ENCODE measurements around the gene AATF. TPM values are rescaled to one million over a fixed set of nuclear protein-coding genes. Genes with fewer than 3 reads are reported as not detected.
"Not testable (repeated sequence)": the region's sequence is repeated elsewhere in the genome, so short reads cannot be mapped to it uniquely, and the experiment has no call there.

Gene AATF
- total RNA-seq, 1 donor from 2014 or later, result 14.0 TPM

DNA sequence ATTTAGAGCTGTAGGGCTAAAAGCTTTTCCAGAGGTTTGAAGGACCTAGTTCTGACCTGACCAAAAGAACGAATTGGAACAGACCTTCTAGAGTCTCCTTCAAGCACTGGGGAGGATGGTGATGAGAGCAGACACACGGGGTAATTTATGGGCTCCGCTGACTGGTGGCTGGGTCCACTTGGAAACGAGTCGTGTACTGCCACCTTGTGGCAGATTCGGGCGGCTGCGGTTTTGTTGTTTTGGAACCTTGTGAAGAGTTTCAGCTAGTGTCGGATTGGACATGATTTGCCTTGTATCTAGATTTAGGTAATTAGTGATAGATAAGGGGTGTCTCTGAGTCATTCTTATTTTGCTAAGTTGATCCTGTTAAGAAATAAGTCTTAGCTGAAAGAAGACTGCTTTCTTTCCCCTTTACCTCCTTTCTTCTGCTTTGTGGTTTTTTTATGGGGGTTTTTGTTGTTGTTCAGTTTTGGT, 98.9 kb downstream of the AATF start:
- DNase-seq (ENCODE audit: low spot score), result peak; percentile 83

DNA sequence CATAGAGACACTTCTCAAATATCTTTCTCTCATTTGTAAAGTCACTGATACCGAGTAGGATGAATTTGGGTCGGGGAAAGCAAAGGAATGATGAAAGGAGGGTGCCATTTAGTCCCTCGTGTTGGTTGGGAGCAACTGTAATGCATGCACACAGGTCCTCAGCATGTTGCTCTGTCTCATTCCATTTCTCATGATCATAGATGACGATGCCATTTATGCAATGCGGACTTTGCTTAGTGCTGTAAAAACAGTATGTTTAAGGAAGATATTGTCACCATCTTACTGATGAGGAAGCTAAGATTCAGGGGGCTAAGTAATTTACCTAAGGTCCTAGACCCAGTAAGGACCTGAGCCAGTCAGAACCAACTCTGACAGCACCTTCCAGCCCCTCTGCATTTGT, 100.1 kb downstream of the AATF start:
- DNase-seq (ENCODE audit: low spot score), result no peak

DNA sequence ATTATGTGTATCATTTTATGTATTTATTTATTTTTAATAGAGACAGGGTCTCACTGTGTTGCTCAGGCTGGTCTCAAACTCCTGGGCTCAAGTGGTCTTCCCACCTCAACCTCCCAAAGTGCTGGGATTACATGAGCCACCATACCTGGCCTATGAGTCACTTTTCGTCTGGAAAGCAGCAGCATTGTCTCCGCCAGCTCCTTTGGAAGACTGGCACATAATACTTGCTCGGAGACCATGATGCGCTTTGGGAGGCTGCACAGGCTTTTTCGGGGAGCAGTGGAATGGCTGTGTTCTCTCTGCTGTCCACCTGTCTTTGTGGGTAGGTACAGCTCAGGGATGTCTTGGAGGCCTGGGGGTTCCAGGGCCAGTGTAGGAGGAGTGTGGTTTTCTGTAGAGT, 102.2 kb downstream of the AATF start:
- no peak for DNase-seq (ENCODE audit: low spot score)

GRCh38 chr17:37051381-37051780, 102.6 kb downstream of the AATF start:
- DNase-seq (ENCODE audit: low spot score), result no peak

DNA sequence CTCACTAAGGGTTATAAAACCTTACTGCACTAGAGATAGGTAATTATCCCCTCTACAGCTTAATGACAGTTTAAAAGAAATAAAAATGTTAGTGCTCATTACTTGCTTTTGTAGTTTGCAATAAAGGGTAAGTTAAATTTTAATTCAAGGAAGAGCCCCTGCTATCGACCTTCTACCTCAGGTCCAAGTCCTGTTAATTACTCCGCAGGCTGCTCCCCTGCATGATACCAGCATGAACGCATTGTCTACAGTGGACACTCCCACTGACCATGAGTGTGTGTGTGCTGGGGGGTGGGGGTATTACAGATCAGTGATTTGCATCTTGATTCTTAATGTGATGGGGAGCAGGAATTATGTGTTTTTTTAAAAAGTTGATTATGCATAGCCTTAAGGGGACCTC, 103.1 kb downstream of the AATF start:
- no peak for DNase-seq (ENCODE audit: low spot score)

- no peak for DNase-seq (ENCODE audit: low spot score)
These were observed 103.7 kb downstream of the AATF start for GRCh38 chr17:37052450-37052849.

GRCh38 chr17:37054894-37055293, 106.1 kb downstream of the AATF start:
- no peak for DNase-seq (ENCODE audit: low spot score)

DNA sequence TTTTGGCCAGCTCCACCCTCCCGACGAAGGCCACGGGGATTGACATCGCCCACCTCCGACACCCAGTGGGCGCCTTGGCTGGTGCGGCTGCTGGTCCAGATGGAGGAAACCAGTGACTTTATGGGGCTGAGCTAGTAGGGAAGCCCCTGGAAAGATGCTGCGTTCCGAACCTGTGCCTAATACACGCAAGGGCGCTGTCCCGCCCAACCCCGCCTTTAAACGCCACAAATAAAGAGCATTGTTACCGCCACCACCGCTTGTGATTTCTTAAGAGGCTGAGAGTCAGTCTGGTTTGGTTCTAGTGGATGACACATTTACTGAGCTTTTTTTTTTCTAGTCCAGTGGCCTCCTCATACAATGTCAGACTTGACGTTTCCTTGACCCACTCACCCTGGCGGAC, 107.9 kb downstream of the AATF start:
- DNase-seq (ENCODE audit: low spot score), result no peak

DNA sequence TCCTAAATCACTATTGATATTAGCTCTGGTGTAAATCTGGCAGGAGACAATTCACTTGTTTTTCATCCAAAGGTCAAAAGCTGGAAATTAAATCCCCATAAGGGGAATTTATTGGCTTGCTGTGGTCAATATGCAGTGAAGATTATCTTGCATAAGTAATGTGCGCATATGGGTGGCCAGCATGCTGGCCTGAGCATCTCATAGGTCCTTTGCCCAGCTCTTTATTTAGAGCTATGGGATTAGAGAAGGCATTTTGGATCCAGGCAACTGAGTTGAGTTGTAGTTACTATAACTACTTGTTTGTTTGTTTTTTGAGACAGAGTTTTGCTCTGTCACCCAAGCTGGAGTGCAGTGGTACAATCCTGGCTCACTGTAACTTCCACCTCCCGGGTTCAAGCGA, 110.7 kb downstream of the AATF start:
- no peak for DNase-seq (ENCODE audit: low spot score)

GRCh38 chr17:37060094-37060493, 111.3 kb downstream of the AATF start:
- no peak for DNase-seq (ENCODE audit: low spot score)

GRCh38 chr17:37060928-37061327, 112.2 kb downstream of the AATF start:
- DNase-seq (ENCODE audit: low spot score), result no peak

- DNase-seq (ENCODE audit: low spot score), result no peak
These were observed 113.3 kb downstream of the AATF start for GRCh38 chr17:37062021-37062420.

DNA sequence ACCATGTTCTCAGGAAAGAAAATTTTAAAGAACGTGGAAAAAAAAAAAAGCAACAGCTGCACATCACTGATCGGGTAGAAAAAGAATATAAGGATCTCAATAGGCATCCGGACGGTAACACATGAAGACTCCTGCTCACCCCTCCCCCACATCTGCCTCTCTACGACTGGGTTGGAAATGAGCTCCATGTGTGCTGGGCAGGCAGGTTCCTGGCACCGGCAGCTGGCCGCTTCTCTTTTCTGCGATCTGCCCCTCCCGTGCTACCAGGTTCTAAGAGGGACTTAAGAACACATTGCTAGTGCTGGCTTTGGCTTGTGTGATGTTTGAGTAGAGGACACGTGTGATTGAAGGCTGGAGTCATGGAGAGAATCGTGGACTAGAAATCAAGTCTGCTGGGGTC, 115.5 kb downstream of the AATF start:
- no peak for DNase-seq (ENCODE audit: low spot score)

DNA sequence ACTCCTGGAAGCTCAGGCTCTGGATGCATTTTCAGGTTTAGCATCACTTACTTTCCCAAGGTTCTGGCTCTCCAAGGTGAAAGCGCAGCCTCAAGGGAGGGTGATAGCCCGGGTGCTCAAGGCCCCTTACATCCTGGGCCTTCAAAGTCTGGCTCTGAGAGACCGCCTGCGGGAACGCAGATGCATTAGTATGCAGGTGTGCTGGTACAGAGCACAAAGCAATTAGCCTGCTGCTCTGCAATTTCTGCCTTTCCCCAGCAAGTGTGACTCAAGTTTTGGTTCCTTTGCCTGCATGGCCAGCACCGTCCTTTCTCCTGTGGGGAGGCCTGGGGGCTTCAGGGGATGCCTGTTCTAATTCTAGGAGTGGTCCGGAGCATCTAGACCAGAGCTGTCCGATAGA, 116.2 kb downstream of the AATF start:
- DNase-seq (ENCODE audit: low spot score), result no peak

- DNase-seq (ENCODE audit: low spot score), result no peak
These were observed 117.0 kb downstream of the AATF start for GRCh38 chr17:37065486-37066321.

GRCh38 chr17:37066322-37067255, 117.8 kb downstream of the AATF start:
- no peak for DNase-seq (ENCODE audit: low spot score)

GRCh38 chr17:37067555-37068111, 118.9 kb downstream of the AATF start:
- no peak for DNase-seq (ENCODE audit: low spot score)

DNA sequence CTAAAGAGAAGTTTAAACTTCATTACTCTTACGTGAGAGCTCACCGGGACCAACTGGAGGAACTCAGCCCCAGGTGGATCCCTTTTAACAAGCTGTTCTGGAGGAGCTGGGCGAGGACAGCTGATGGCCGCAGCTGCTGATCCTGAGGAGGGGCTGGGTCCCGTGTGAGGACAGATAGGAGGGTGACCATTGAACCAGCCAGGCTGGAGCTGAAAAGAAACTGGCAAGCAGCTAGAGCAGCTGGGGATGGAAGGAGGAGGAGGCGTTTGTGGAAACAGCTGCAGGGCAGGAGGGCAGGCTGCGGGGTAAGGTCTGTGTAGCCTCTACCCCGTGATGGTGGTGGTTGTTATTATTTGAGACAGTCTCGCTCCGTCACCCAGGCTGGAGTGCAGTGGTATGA, 119.5 kb downstream of the AATF start:
- DNase-seq (ENCODE audit: low spot score), result no peak

GRCh38 chr17:37069087-37069486, 120.3 kb downstream of the AATF start:
- no peak for DNase-seq (ENCODE audit: low spot score)

DNA sequence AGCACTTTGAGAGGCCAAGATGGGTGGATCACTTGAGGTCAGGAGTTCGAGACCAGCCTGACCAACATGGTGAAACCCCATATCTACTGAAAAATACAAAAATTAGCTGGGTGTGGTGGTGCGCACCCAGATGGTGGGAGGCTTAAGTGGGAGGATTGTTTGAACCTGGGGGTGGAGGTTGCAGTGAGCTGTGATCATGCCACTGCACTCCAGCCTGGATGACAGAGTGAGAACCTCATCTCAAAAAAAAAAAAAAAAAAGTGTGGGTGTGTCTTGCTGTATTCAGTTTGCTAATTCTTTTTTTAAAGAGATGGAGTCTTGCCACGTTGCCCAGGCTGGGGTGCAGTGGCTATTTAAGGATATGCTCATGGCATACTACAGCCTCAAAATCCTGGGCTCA, 124.7 kb downstream of the AATF start:
- not testable (repeated sequence) for DNase-seq (ENCODE audit: low spot score)

DNA sequence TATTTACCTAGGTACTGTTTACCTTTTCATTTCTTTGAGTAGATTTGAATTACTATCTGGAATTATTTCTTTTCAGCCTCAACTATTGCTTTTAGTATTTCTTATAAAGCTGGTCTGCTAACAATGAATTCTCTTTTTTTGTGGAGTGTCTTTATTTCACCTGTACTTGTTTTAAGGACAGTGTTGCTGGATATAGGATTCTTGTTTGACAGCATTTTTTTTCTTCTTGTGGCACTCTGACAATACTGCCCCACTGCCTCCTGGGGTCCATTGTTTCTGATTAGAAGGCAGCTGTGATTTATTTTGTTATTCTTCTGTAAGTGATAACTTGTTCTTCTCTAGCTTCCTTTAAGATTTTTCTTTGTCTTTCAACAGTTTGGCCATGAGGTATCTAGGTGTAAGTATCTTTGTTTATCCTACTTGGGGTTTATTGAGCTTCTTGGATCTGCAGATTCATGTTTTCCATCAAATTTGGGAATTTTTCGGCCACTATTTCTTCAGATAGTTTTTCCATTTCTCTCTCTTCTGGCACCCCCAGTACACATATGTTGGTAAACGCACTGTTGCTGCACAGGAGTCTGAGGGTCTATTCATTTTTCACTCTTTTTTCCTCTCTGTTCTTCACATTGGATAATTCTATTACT, 130.4 kb downstream of the AATF start:
- no peak for DNase-seq (ENCODE audit: low spot score)

GRCh38 chr17:37079735-37080134, 131.0 kb downstream of the AATF start:
- no peak for DNase-seq (ENCODE audit: low spot score)

All from umbilical cord (tissue), 2 donors.